Bronchial epithelial cell (primary cell): ENCODE measurements around the gene RNF151. TPM values are rescaled to one million over a fixed set of nuclear protein-coding genes. Genes with fewer than 3 reads are reported as not detected.

Source experiments
- DNase-seq: peaks from one replicate; pipeline ENCODE4 v3.0.0-alpha.2; 2010; ENCODE audit warnings: low read depth
- FAIRE-seq: peaks from 2 replicates; lab custom pipeline; 2011; peaks lifted over from hg19 to GRCh38; lab: Jason Lieb, UNC
- H3K27me3 ChIP-seq: 2 replicates; pipeline ENCODE4 v1.5.1; 2011; ENCODE audit warnings: low read length; ENCODE audit not compliant: control insufficient read depth, insufficient read depth
- H3K36me3 ChIP-seq: 2 replicates; pipeline ENCODE4 v1.5.1; 2011; ENCODE audit warnings: low read length; ENCODE audit not compliant: control insufficient read depth, insufficient read depth
- H3K4me3 ChIP-seq: 2 replicates; pipeline ENCODE4 v1.5.1; 2011; ENCODE audit warnings: mild to moderate bottlenecking, low read depth, low read length, control low read depth
- CTCF ChIP-seq: IDR thresholded peaks from 2 replicates; pipeline ENCODE4 v1.5.1; 2011; ENCODE audit warnings: mild to moderate bottlenecking, moderate library complexity, low read length, control low read depth, inconsistent platforms; ENCODE audit not compliant: insufficient read depth, severe bottlenecking
- total RNA-seq: library from RNA; depleted of rRNA; stranded (reverse); fragments of >200 nt; gene quantifications from 2 replicates; pipeline ENCODE4 v1.2.1, GENCODE V29; 2014

The RNF151 gene
- total RNA-seq, 1 donor from 2014 or later = not detected

- DNase-seq = peak; percentile 89
- FAIRE-seq = no peak
- TF ChIP-seq CTCF = no peak
- Histone ChIP-seq H3K27me3 (no peaks in the 10 kb centered on the region), H3K4me3 (peak within 1 kb of the TSS; percentile 67), H3K36me3 (peaks cover 14% of the 10 kb centered on the region)
Measured at GRCh38 chr16:1942810-1943726, 23.6 kb upstream of the RNF151 start, which contains the start of gene MSRB1. Gene MSRB1 (minus strand): TSS chr16:1943199. CDS start chr16:1943156, 43 bp downstream.

- FAIRE-seq = no peak
- TF ChIP-seq CTCF = no peak
- Histone ChIP-seq H3K4me3 (no peak overlapping the region), H3K27me3 (no peaks in the 10 kb centered on the region), H3K36me3 (peaks cover 4% of the 10 kb centered on the region)
- DNase-seq = no peak
Measured at GRCh38 chr16:1944612-1945199, 21.9 kb upstream of the RNF151 start.

- Histone ChIP-seq H3K4me3 (no peak overlapping the region), H3K27me3 (no peaks in the 10 kb centered on the region), H3K36me3 (no peaks in the 10 kb centered on the region)
- FAIRE-seq = no peak
- no peak for DNase-seq
- no peak for TF ChIP-seq CTCF
Measured at GRCh38 chr16:1945559-1946391, 20.9 kb upstream of the RNF151 start.

GRCh38 chr16:1946495-1947368 lies 19.9 kb upstream of the RNF151 start:
- DNase-seq = no peak
- no peak for TF ChIP-seq CTCF
- no peaks in the 10 kb centered on the region for H3K36me3 ChIP-seq
- no peaks in the 10 kb centered on the region for H3K27me3 ChIP-seq
- FAIRE-seq = no peak
- H3K4me3 ChIP-seq = no peak overlapping the region

GRCh38 chr16:1947369-1947670 lies 19.3 kb upstream of the RNF151 start:
- Histone ChIP-seq H3K36me3 (no peaks in the 10 kb centered on the region), H3K4me3 (no peak overlapping the region), H3K27me3 (no peaks in the 10 kb centered on the region)
- DNase-seq = no peak
- no peak for TF ChIP-seq CTCF
- FAIRE-seq = no peak
